ENCODE data around the gene ACBD6.

ACBD6 gene

GRCh38 chr1:180291004-180291403, 211.4 kb downstream of the ACBD6 start:
- H3K4me3 ChIP-seq (ENCODE audit: low read depth, low read length), result no peak overlapping the region
- H3K27ac ChIP-seq (ENCODE audit: low read depth, low read length), result no peak overlapping the region
- H3K9ac ChIP-seq (ENCODE audit: low read length), result no peak overlapping the region
- H3K9me3 ChIP-seq (ENCODE audit: control insufficient read depth, insufficient read depth, low read depth, low read length), result no peaks in the 10 kb centered on the region
- H3K27me3 ChIP-seq (ENCODE audit: control insufficient read depth, insufficient read depth, low read length), result no peaks in the 10 kb centered on the region
- H3K36me3 ChIP-seq (ENCODE audit: control insufficient read depth, insufficient read depth, low read length), result no peaks in the 10 kb centered on the region
- no peaks in the 10 kb centered on the region for H3K4me1 ChIP-seq (ENCODE audit: control insufficient read depth, insufficient read depth, low read length)

DNA sequence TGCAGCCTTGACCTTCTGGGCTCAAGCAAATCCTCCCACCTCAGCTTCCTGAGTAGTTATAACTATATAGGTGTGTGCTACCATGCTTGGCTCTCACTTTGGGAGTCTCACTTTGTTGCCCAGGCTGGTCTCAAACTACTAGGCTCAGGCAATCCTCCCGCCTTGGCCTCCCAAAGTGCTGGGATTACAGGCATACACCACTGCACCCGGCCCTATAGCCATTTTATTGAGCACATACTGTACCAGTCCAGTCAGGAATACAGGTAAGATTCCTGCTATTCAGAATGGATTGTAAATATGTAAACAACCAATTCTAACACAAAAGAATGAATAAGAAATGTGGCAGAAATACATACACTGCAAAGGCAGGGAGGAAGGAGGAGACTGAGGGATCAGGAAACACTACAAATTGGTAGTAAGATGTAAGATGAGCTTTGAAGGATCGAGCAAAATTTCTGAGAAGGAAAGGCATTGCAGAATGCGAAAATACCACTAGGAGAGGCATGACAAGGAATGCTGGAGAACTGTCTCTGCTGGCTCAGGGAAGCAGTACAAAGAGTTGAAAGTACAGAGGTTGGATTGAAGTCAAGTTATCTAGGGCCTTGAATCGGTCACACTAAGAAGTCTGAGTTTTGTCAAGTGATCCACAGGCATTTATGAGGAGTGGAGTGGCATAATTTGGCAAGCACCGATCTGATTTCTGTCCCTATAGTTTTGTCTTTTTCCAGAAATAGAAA, 211.9 kb downstream of the ACBD6 start:
- Histone ChIP-seq H3K27ac (ENCODE audit: low read depth, low read length) (no peak overlapping the region), H3K9ac (ENCODE audit: low read length) (no peak overlapping the region), H3K4me3 (ENCODE audit: low read depth, low read length) (no peak overlapping the region), H3K9me3 (ENCODE audit: control insufficient read depth, insufficient read depth, low read depth, low read length) (no peaks in the 10 kb centered on the region), H3K4me1 (ENCODE audit: control insufficient read depth, insufficient read depth, low read length) (no peaks in the 10 kb centered on the region), H3K27me3 (ENCODE audit: control insufficient read depth, insufficient read depth, low read length) (no peaks in the 10 kb centered on the region), H3K36me3 (ENCODE audit: control insufficient read depth, insufficient read depth, low read length) (no peaks in the 10 kb centered on the region)

GRCh38 chr1:180288940-180289339, 213.4 kb downstream of the ACBD6 start:
- H3K9ac ChIP-seq (ENCODE audit: low read length), result no peak overlapping the region
- no peak overlapping the region for H3K27ac ChIP-seq (ENCODE audit: low read depth, low read length)
- H3K27me3 ChIP-seq (ENCODE audit: control insufficient read depth, insufficient read depth, low read length), result no peaks in the 10 kb centered on the region
- no peaks in the 10 kb centered on the region for H3K4me1 ChIP-seq (ENCODE audit: control insufficient read depth, insufficient read depth, low read length)
- no peaks in the 10 kb centered on the region for H3K9me3 ChIP-seq (ENCODE audit: control insufficient read depth, insufficient read depth, low read depth, low read length)
- no peaks in the 10 kb centered on the region for H3K36me3 ChIP-seq (ENCODE audit: control insufficient read depth, insufficient read depth, low read length)
- no peak overlapping the region for H3K4me3 ChIP-seq (ENCODE audit: low read depth, low read length)

- H3K27me3 ChIP-seq (ENCODE audit: control insufficient read depth, insufficient read depth, low read length), result no peaks in the 10 kb centered on the region
- no peaks in the 10 kb centered on the region for H3K36me3 ChIP-seq (ENCODE audit: control insufficient read depth, insufficient read depth, low read length)
- H3K27ac ChIP-seq (ENCODE audit: low read depth, low read length), result no peak overlapping the region
- no peak overlapping the region for H3K4me3 ChIP-seq (ENCODE audit: low read depth, low read length)
- H3K9ac ChIP-seq (ENCODE audit: low read length), result no peak overlapping the region
- H3K4me1 ChIP-seq (ENCODE audit: control insufficient read depth, insufficient read depth, low read length), result no peaks in the 10 kb centered on the region
- no peaks in the 10 kb centered on the region for H3K9me3 ChIP-seq (ENCODE audit: control insufficient read depth, insufficient read depth, low read depth, low read length)
Measured at GRCh38 chr1:180287988-180288705, 214.2 kb downstream of the ACBD6 start.

- no peaks in the 10 kb centered on the region for H3K9me3 ChIP-seq (ENCODE audit: control insufficient read depth, insufficient read depth, low read depth, low read length)
- no peak overlapping the region for H3K4me3 ChIP-seq (ENCODE audit: low read depth, low read length)
- no peaks in the 10 kb centered on the region for H3K4me1 ChIP-seq (ENCODE audit: control insufficient read depth, insufficient read depth, low read length)
- H3K36me3 ChIP-seq (ENCODE audit: control insufficient read depth, insufficient read depth, low read length), result no peaks in the 10 kb centered on the region
- H3K9ac ChIP-seq (ENCODE audit: low read length), result no peak overlapping the region
- no peak overlapping the region for H3K27ac ChIP-seq (ENCODE audit: low read depth, low read length)
- H3K27me3 ChIP-seq (ENCODE audit: control insufficient read depth, insufficient read depth, low read length), result no peaks in the 10 kb centered on the region
Measured at GRCh38 chr1:180286417-180286816, 216.0 kb downstream of the ACBD6 start.

DNA sequence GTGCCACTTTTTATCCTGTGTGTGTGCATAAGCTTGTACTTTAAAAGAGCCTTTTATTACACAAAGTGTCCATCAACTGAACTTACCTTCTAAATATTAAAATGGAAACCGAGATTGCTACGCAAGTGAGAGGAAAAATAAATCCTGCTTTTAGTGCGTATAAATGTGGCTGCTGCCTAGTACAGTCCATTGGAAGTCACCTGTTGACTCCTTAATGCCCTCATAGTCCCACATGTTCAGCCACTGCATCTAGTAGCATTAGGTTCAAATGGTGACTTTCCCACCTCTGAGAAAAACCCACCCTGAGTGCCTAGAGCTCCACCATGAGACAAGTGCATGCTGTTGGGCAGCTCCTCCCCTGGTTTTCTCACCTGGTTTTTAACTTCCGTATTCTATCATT, 219.3 kb downstream of the ACBD6 start:
- Histone ChIP-seq H3K9me3 (ENCODE audit: control insufficient read depth, insufficient read depth, low read depth, low read length) (no peaks in the 10 kb centered on the region), H3K4me1 (ENCODE audit: control insufficient read depth, insufficient read depth, low read length) (peaks cover 4% of the 10 kb centered on the region), H3K27ac (ENCODE audit: low read depth, low read length) (no peak overlapping the region), H3K36me3 (ENCODE audit: control insufficient read depth, insufficient read depth, low read length) (no peaks in the 10 kb centered on the region), H3K27me3 (ENCODE audit: control insufficient read depth, insufficient read depth, low read length) (no peaks in the 10 kb centered on the region), H3K4me3 (ENCODE audit: low read depth, low read length) (no peak overlapping the region), H3K9ac (ENCODE audit: low read length) (no peak overlapping the region)

- peaks cover 8% of the 10 kb centered on the region for H3K4me1 ChIP-seq (ENCODE audit: control insufficient read depth, insufficient read depth, low read length)
- H3K9ac ChIP-seq (ENCODE audit: low read length), result no peak overlapping the region
- no peak overlapping the region for H3K4me3 ChIP-seq (ENCODE audit: low read depth, low read length)
- no peak overlapping the region for H3K27ac ChIP-seq (ENCODE audit: low read depth, low read length)
- no peaks in the 10 kb centered on the region for H3K27me3 ChIP-seq (ENCODE audit: control insufficient read depth, insufficient read depth, low read length)
- no peaks in the 10 kb centered on the region for H3K9me3 ChIP-seq (ENCODE audit: control insufficient read depth, insufficient read depth, low read depth, low read length)
- no peaks in the 10 kb centered on the region for H3K36me3 ChIP-seq (ENCODE audit: control insufficient read depth, insufficient read depth, low read length)
Measured at GRCh38 chr1:180282401-180283044, 219.9 kb downstream of the ACBD6 start.

DNA sequence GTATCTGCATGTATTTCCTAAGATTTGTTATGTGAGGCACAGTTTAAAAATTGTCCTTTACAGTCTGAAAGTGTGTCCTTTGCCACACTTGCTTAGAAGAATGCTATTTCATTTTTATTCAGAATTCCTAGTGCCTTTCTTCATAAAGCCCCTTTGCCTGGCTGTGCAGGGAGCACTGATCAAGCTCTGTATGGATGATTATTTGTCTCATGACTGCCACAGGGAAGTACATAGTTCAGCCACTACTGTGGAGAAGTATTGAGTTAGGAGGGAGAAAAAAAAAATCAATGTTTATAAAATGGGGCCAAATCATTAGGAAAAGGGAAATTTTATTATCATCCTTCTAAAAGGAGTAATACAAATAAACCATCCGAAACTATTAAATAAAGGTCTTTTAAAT, 220.9 kb downstream of the ACBD6 start:
- Histone ChIP-seq H3K27ac (ENCODE audit: low read depth, low read length) (no peak overlapping the region), H3K4me1 (ENCODE audit: control insufficient read depth, insufficient read depth, low read length) (peaks cover 8% of the 10 kb centered on the region), H3K9ac (ENCODE audit: low read length) (no peak overlapping the region), H3K4me3 (ENCODE audit: low read depth, low read length) (no peak overlapping the region), H3K9me3 (ENCODE audit: control insufficient read depth, insufficient read depth, low read depth, low read length) (peaks cover under 1% of the 10 kb centered on the region), H3K27me3 (ENCODE audit: control insufficient read depth, insufficient read depth, low read length) (no peaks in the 10 kb centered on the region), H3K36me3 (ENCODE audit: control insufficient read depth, insufficient read depth, low read length) (no peaks in the 10 kb centered on the region; the same call in 1 of the 2 replicates)

- Histone ChIP-seq H3K4me1 (ENCODE audit: control insufficient read depth, insufficient read depth, low read length) (peaks cover 8% of the 10 kb centered on the region), H3K9me3 (ENCODE audit: control insufficient read depth, insufficient read depth, low read depth, low read length) (peaks cover 8% of the 10 kb centered on the region), H3K27me3 (ENCODE audit: control insufficient read depth, insufficient read depth, low read length) (no peaks in the 10 kb centered on the region), H3K36me3 (ENCODE audit: control insufficient read depth, insufficient read depth, low read length) (peaks cover 9% of the 10 kb centered on the region), H3K4me3 (ENCODE audit: low read depth, low read length) (no peak overlapping the region), H3K9ac (ENCODE audit: low read length) (no peak overlapping the region), H3K27ac (ENCODE audit: low read depth, low read length) (no peak overlapping the region)
Measured at GRCh38 chr1:180280617-180281016, 221.8 kb downstream of the ACBD6 start.

- Histone ChIP-seq H3K9me3 (ENCODE audit: control insufficient read depth, insufficient read depth, low read depth, low read length) (peaks cover 8% of the 10 kb centered on the region), H3K27me3 (ENCODE audit: control insufficient read depth, insufficient read depth, low read length) (no peaks in the 10 kb centered on the region), H3K9ac (ENCODE audit: low read length) (no peak overlapping the region), H3K36me3 (ENCODE audit: control insufficient read depth, insufficient read depth, low read length) (peaks cover 9% of the 10 kb centered on the region), H3K27ac (ENCODE audit: low read depth, low read length) (no peak overlapping the region), H3K4me1 (ENCODE audit: control insufficient read depth, insufficient read depth, low read length) (peaks cover 8% of the 10 kb centered on the region), H3K4me3 (ENCODE audit: low read depth, low read length) (no peak overlapping the region)
Measured at GRCh38 chr1:180279651-180280050, 222.7 kb downstream of the ACBD6 start.

Measured in HUES6 (cell line).